Neural cell (in vitro differentiated cells): Measurements from ENCODE around the gene MFRP. TPM values are rescaled to one million over a fixed set of nuclear protein-coding genes. Genes with fewer than 3 reads are reported as not detected.

ENCODE experiments used
- H2AFZ ChIP-seq: fragments of 200-600, 300-800 bp; sonication (generic), shearing (Covaris generic); 2 replicates; pipeline ENCODE4 v1.6.0; 2014; ENCODE audit warnings: low read depth, mild to moderate bottlenecking, antibody characterized with exemption, low read length, moderate library complexity
- H3F3A ChIP-seq: fragments of 200-600 bp; shearing (Covaris generic); 2 replicates; pipeline ENCODE4 v1.6.1; 2016; ENCODE audit warnings: mild to moderate bottlenecking, moderate library complexity, mixed read lengths, antibody characterized with exemption, low read length; ENCODE audit not compliant: insufficient read depth, poor library complexity, severe bottlenecking
- H3K27ac ChIP-seq: fragments of 200-600, 300-800 bp; sonication (generic), shearing (Covaris generic); 2 replicates; pipeline ENCODE4 v1.5.1; 2014; ENCODE audit warnings: mild to moderate bottlenecking, low read length, moderate library complexity
- H3K27me3 ChIP-seq: fragments of 300-800, 200-600 bp; sonication (generic), shearing (Covaris generic); 2 replicates; pipeline ENCODE4 v1.6.0; 2014; ENCODE audit warnings: mild to moderate bottlenecking, low read depth, low read length, moderate library complexity; ENCODE audit not compliant: insufficient read depth
- H3K36me3 ChIP-seq: fragments of 300-800, 200-600 bp; sonication (generic), shearing (Covaris generic); 2 replicates; pipeline ENCODE4 v1.5.1; 2014; ENCODE audit warnings: mild to moderate bottlenecking, antibody characterized with exemption, low read length, moderate library complexity; ENCODE audit not compliant: insufficient read depth
- H3K4me2 ChIP-seq: fragments of 300-800, 200-600 bp; sonication (generic), shearing (Covaris generic); 2 replicates; pipeline ENCODE4 v1.6.0; 2014; ENCODE audit warnings: mild to moderate bottlenecking, low read length
- H3K4me3 ChIP-seq: fragments of 300-800, 200-600 bp; sonication (generic), shearing (Covaris generic); 2 replicates; pipeline ENCODE4 v1.5.1; 2014; ENCODE audit warnings: mild to moderate bottlenecking, low read length, moderate library complexity
- H3K79me2 ChIP-seq: fragments of 200-600 bp; shearing (Covaris generic); replicated peaks from 2 replicates; pipeline ENCODE4 v1.6.0; 2014; ENCODE audit warnings: mild to moderate bottlenecking, low read length, moderate library complexity; ENCODE audit not compliant: insufficient read depth
- H3K9ac ChIP-seq: fragments of 300-800, 200-600 bp; sonication (generic), shearing (Covaris generic); 2 replicates; pipeline ENCODE4 v1.6.1; 2016; ENCODE audit warnings: mild to moderate bottlenecking, low read length, mixed read lengths
- H3K9me2 ChIP-seq: fragments of 200-600 bp; shearing (Covaris generic); 2 replicates; pipeline ENCODE4 v1.6.1; 2016; ENCODE audit warnings: mild to moderate bottlenecking, low read length, mixed read lengths; ENCODE audit not compliant: insufficient read depth
- H3K9me3 ChIP-seq: fragments of 200-600, 300-800 bp; sonication (generic), shearing (Covaris generic); 2 replicates; pipeline ENCODE4 v1.6.1; 2016; ENCODE audit warnings: mild to moderate bottlenecking, mixed run types, low read length, moderate library complexity, mixed read lengths
- H4K20me1 ChIP-seq: fragments of 200-600 bp; shearing (Covaris generic); 2 replicates; pipeline ENCODE4 v1.6.1; 2016; ENCODE audit warnings: mild to moderate bottlenecking, mixed run types; ENCODE audit not compliant: insufficient read depth
- EP300 ChIP-seq: fragments of 450-650 bp; conservative IDR thresholded peaks from 2 replicates; pipeline ENCODE4 v1.6.1; 2014; ENCODE audit warnings: antibody characterized with exemption, mild to moderate bottlenecking, moderate library complexity; ENCODE audit not compliant: poor library complexity, severe bottlenecking
- EZH2 ChIP-seq: fragments of 200-600, 300-800 bp; shearing (Covaris generic), sonication (generic); IDR thresholded peaks from 2 replicates; pipeline ENCODE4 v1.6.1; 2014; ENCODE audit warnings: antibody characterized with exemption, low read length, borderline replicate concordance, mild to moderate bottlenecking; ENCODE audit not compliant: insufficient read depth, poor library complexity, severe bottlenecking
- MXI1 ChIP-seq: fragments of 450-650 bp; conservative IDR thresholded peaks from 2 replicates; pipeline ENCODE4 v1.6.1; 2014; ENCODE audit warnings: antibody characterized with exemption, mild to moderate bottlenecking; ENCODE audit not compliant: poor library complexity, severe bottlenecking
- POLR2AphosphoS5 ChIP-seq: IDR thresholded peaks from 2 replicates; pipeline ENCODE4 v1.6.1; 2012
- RAD21 ChIP-seq: fragments of 450-650 bp; conservative IDR thresholded peaks from 2 replicates; pipeline ENCODE4 v1.6.1; 2014; ENCODE audit warnings: antibody characterized with exemption, mild to moderate bottlenecking, moderate library complexity
- SMC3 ChIP-seq: fragments of 450-650 bp; conservative IDR thresholded peaks from 2 replicates; pipeline ENCODE4 v1.6.1; 2014; ENCODE audit warnings: antibody characterized with exemption, mild to moderate bottlenecking, moderate library complexity; ENCODE audit not compliant: poor library complexity
- TAF1 ChIP-seq: IDR thresholded peaks from 2 replicates; pipeline ENCODE4 v1.6.1; 2012; ENCODE audit warnings: low read depth
- polyA plus RNA-seq: library from polyadenylated mRNA; depleted of rRNA; stranded (reverse); fragments of >200 nt; gene quantifications from 2 replicates; pipeline ENCODE4 v1.2.3, GENCODE V29; 2014
- TF ChIP-seq, protein P1 (sequence below): IDR thresholded peaks from 2 replicates; pipeline ENCODE4 v1.6.1; 2012; ENCODE audit warnings: borderline replicate concordance
- TF ChIP-seq, protein P2 (sequence below): fragments of 450-650 bp; IDR thresholded peaks from 2 replicates; pipeline ENCODE4 v1.5.1; 2014; ENCODE audit warnings: antibody characterized with exemption, mild to moderate bottlenecking, moderate library complexity; ENCODE audit not compliant: poor library complexity, severe bottlenecking

The MFRP gene
- polyA plus RNA-seq, 1 donor from 2014 or later, result not detected

DNA sequence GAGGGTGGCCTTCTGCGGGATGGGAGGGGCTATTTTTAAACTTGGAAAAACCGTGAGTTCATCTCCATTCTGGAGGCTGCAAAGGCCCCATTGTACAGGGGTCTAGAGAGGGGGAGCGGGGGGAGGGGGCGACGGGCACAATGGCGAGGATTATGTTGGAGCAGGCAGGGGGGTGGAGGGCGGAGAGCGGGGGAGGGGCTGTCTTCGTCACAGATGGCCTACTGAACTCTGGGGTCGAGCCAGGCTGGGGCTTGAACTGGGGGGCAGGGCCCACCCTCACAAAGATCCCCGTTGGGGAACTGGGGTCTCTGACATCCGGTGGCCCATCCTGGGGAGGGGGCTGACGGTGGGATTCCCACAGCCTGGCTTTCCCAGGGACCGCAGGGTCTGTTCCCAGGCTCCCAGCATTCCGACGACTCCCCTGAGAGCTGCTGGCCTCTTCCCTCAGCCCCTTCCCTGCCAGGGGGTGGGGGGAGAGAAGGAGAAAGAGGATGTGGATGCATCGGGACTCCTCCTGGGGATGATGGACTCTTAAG is 26.2 kb downstream of the MFRP start:
- Histone ChIP-seq H3F3A (no peaks in the 10 kb centered on the region), H3K4me2 (no peak overlapping the region), H3K27ac (no peak overlapping the region), H3K9ac (no peak overlapping the region), H2AFZ (no peak overlapping the region), H4K20me1 (no peaks in the 10 kb centered on the region), H3K4me3 (no peak overlapping the region), H3K9me2 (no peaks in the 10 kb centered on the region), H3K36me3 (no peaks in the 10 kb centered on the region), H3K27me3 (peaks cover 21% of the 10 kb centered on the region), H3K9me3 (no peaks in the 10 kb centered on the region), H3K79me2 (no peaks in the 10 kb centered on the region)
- TF ChIP-seq, protein P1, sequence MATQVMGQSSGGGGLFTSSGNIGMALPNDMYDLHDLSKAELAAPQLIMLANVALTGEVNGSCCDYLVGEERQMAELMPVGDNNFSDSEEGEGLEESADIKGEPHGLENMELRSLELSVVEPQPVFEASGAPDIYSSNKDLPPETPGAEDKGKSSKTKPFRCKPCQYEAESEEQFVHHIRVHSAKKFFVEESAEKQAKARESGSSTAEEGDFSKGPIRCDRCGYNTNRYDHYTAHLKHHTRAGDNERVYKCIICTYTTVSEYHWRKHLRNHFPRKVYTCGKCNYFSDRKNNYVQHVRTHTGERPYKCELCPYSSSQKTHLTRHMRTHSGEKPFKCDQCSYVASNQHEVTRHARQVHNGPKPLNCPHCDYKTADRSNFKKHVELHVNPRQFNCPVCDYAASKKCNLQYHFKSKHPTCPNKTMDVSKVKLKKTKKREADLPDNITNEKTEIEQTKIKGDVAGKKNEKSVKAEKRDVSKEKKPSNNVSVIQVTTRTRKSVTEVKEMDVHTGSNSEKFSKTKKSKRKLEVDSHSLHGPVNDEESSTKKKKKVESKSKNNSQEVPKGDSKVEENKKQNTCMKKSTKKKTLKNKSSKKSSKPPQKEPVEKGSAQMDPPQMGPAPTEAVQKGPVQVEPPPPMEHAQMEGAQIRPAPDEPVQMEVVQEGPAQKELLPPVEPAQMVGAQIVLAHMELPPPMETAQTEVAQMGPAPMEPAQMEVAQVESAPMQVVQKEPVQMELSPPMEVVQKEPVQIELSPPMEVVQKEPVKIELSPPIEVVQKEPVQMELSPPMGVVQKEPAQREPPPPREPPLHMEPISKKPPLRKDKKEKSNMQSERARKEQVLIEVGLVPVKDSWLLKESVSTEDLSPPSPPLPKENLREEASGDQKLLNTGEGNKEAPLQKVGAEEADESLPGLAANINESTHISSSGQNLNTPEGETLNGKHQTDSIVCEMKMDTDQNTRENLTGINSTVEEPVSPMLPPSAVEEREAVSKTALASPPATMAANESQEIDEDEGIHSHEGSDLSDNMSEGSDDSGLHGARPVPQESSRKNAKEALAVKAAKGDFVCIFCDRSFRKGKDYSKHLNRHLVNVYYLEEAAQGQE, result no peak

DNA sequence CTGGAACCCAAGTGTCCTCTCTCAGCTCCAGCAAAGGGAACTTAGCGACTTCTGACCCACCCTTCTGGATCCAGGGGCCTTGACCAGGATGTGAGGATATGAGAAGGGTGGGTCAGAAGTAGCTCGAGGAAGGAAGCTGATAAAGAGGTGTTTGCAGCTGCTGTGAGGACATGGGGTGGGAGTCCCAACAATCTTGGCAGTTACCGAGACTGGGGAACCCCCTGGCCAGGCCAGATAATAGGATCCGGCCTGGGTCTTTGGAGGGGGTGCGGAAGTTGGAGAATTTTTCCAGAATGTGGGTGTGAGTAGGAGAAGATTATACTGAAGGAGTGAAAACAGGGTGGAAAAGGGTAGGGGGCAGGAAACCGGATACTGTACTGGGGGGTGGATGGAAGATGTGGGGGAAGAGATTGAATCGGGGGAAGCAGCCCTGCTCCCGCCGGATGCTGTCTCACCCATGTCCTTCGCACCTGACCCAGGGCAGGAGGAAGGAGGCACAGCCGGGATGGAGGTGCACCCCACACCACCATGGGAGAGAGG is 26.7 kb downstream of the MFRP start:
- Histone ChIP-seq H3K4me3 (no peak overlapping the region), H2AFZ (no peak overlapping the region), H3K9ac (no peak overlapping the region)

More for the DNA sequence above, 26.7 kb downstream of the MFRP start:
- TF ChIP-seq POLR2AphosphoS5, result no peak
- TF ChIP-seq RAD21, result no peak
- TF ChIP-seq TAF1, result no peak
- TF ChIP-seq, protein P1, result no peak
- TF ChIP-seq, protein P2, sequence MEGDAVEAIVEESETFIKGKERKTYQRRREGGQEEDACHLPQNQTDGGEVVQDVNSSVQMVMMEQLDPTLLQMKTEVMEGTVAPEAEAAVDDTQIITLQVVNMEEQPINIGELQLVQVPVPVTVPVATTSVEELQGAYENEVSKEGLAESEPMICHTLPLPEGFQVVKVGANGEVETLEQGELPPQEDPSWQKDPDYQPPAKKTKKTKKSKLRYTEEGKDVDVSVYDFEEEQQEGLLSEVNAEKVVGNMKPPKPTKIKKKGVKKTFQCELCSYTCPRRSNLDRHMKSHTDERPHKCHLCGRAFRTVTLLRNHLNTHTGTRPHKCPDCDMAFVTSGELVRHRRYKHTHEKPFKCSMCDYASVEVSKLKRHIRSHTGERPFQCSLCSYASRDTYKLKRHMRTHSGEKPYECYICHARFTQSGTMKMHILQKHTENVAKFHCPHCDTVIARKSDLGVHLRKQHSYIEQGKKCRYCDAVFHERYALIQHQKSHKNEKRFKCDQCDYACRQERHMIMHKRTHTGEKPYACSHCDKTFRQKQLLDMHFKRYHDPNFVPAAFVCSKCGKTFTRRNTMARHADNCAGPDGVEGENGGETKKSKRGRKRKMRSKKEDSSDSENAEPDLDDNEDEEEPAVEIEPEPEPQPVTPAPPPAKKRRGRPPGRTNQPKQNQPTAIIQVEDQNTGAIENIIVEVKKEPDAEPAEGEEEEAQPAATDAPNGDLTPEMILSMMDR, result no peak
- TF ChIP-seq EP300, result no peak
- no peak for TF ChIP-seq MXI1
- no peak for TF ChIP-seq EZH2
- TF ChIP-seq SMC3, result no peak
- no peaks in the 10 kb centered on the region for H3K79me2 ChIP-seq
- no peak overlapping the region for H3K27ac ChIP-seq
- H4K20me1 ChIP-seq, result no peaks in the 10 kb centered on the region
- H3K27me3 ChIP-seq, result peaks cover 25% of the 10 kb centered on the region
- no peaks in the 10 kb centered on the region for H3F3A ChIP-seq
- H3K36me3 ChIP-seq, result no peaks in the 10 kb centered on the region
- no peak overlapping the region for H3K4me2 ChIP-seq
- H3K9me2 ChIP-seq, result no peaks in the 10 kb centered on the region
- no peaks in the 10 kb centered on the region for H3K9me3 ChIP-seq
